Cardiac fibroblast (primary cell): ENCODE measurements around the gene ZC3HAV1.
A peak's percentile ranks its signal among the peaks of the same experiment; 100 is the strongest.
"Not testable (repeated sequence)": the region's sequence is repeated elsewhere in the genome, so short reads cannot be mapped to it uniquely, and the experiment has no call there.

ENCODE experiments used
- DNase-seq, 2 donors: peaks; one replicate each; pipeline versions ENCODE4 v3.0.0 to v3.0.0-alpha.2; 2010; ENCODE audit warnings: low read depth in 2 of 2
- H3K4me3 ChIP-seq, 2 donors: replicated peaks in 1 of 2; 1 replicate in 1 of 2; 2 replicates in 1 of 2; pipeline ENCODE4 v1.5.1; 2011; ENCODE audit warnings: low read depth in 2 of 2, low read length in 2 of 2, mild to moderate bottlenecking in 2 of 2, moderate library complexity in 1 of 2
- CTCF ChIP-seq: IDR thresholded peaks from one replicate; pipeline ENCODE4 v1.5.1; 2011; ENCODE audit warnings: low read depth, mild to moderate bottlenecking, low read length, inconsistent platforms

ZC3HAV1 gene

DNA sequence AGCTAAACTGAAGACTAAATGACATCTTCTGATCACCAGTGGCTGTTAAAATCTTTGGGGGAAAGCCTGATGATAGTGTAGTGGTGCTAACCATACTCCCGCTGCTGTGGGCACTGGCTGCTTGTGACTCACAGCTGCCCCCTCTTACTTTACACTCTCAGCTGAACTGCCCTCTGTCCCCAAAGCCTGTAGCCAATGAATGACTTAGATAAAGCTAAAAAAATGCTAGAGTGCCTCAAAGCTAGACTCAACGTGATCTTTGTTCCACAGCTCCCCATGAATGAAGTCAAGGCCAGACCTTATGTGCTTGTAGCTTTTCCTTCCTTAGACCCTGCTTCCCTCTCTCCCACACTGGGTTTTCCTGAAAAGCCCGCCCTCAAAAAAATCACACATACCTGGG is 80.2 kb downstream of the ZC3HAV1 start:
- no peak for DNase-seq
- TF ChIP-seq CTCF = no peak
- H3K4me3 ChIP-seq = no peak overlapping the region

DNA sequence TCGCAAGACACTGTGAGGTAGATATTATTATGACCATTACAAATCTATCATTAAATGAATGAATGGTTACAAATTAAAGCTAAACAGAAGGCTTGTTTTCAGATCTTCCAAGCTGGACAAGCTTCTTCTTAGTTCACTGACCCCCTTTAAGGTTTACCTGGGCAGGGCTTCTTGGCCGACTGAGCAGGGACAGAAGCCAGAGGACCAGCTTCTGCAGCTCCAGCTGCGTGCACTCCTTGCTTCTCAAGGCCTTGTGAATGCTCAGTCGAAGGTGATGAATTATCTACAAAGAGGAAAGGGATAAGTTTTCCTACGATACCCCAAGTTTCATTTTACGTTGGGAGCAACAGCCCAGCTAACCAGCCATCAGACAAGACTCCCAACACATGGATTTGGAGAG is 83.0 kb downstream of the ZC3HAV1 start:
- no peak for DNase-seq
- TF ChIP-seq CTCF = no peak
- no peak overlapping the region for H3K4me3 ChIP-seq

- H3K4me3 ChIP-seq, DNase-seq: not testable (repeated sequence)
Measured at GRCh38 chr7:139025861-139026260, 83.7 kb downstream of the ZC3HAV1 start.

DNA sequence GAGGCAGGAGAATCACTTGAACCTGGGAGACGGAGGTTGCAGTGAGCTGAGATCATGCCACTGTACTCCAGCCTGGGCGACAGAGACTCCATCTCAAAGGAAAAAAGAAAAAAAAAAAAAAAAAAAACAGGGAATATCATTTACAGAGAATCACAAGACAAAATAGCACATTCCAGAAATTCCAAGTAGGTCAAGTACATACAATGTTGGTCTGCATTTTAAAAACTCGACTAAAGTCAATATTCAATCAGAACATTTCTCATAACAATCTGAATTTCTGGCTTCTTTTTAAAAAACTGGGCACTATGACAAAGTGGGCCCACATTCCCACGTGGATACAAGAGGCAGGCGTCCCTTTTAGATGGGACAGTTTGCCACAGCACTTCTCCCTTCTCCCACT is 86.4 kb downstream of the ZC3HAV1 start:
- no peak overlapping the region for H3K4me3 ChIP-seq
- TF ChIP-seq CTCF = no peak
- DNase-seq = peak in 1 of 2 donors; percentile 19

GRCh38 chr7:139022286-139022685 is 87.2 kb downstream of the ZC3HAV1 start:
- no peak for DNase-seq
- no peak overlapping the region for H3K4me3 ChIP-seq
- TF ChIP-seq CTCF = no peak

DNA sequence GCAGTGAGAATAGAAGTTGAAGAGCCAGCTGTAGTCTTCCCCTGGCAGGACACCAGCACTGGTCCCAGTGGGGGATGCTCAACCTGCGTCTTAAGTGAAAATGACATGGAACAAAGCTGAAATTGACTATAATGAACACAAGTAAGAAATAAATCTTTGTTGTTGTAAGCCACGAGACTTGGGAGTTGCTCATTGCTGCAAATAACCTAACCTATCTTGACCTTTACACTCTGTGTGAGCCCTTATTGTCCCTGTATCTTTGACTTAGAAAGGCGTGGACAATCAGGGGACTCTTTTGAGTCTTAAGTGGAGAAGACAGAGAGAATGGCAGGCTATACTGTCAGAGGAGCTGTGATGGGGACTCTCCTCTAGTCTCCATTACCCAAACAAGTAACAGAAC is 90.6 kb downstream of the ZC3HAV1 start:
- TF ChIP-seq CTCF = no peak
- no peak for DNase-seq
- no peak overlapping the region for H3K4me3 ChIP-seq

- DNase-seq = peak; percentile 74 to 83
- peak; percentile 63 for TF ChIP-seq CTCF
- no peak overlapping the region for H3K4me3 ChIP-seq
Measured at GRCh38 chr7:139016931-139017511, 92.5 kb downstream of the ZC3HAV1 start.
